HepG2 (cell line): Measurements from ENCODE around the gene FETUB. TPM values are rescaled to one million over a fixed set of nuclear protein-coding genes. Genes with fewer than 3 reads are reported as not detected.
A peak's percentile ranks its signal among the peaks of the same experiment; 100 is the strongest.

Experiments used
- CBX5 ChIP-seq: sonication (generic); formaldehyde crosslinking; IDR thresholded peaks from 2 replicates; pipeline ENCODE4 v1.4.0; 2020; ENCODE audit warnings: missing genetic modification reagents, borderline replicate concordance
- FOXK1 ChIP-seq: sonication (generic); formaldehyde crosslinking; IDR thresholded peaks from 2 replicates; pipeline ENCODE4 v1.4.0; 2020; ENCODE audit warnings: low read depth, missing genetic modification reagents, borderline replicate concordance
- GABPA ChIP-seq, 2 experiments: IDR thresholded peaks; 2 replicates each; pipeline ENCODE4 v1.6.1; 2011 to 2016; ENCODE audit warnings: low read depth in 2 of 2, low read length in 1 of 2, missing biosample characterization in 1 of 2, missing genetic modification characterization in 1 of 2
- HMG20B ChIP-seq: conservative IDR thresholded peaks from 2 replicates; pipeline ENCODE4 v1.6.1; 2016; ENCODE audit warnings: missing genetic modification reagents, missing compliant biosample characterization
- REPIN1 ChIP-seq: sonication (generic); formaldehyde crosslinking; IDR thresholded peaks from 2 replicates; pipeline ENCODE4 v1.8.0; 2022; ENCODE audit warnings: missing genetic modification reagents, low read depth, mild to moderate bottlenecking, borderline replicate concordance
- RERE ChIP-seq: IDR thresholded peaks from 2 replicates; pipeline ENCODE4 v1.6.1; 2016; ENCODE audit warnings: low read depth, missing genetic modification reagents, missing compliant biosample characterization
- SRSF1 ChIP-seq: fragments of 200-400 bp; formaldehyde crosslinking; optimal IDR thresholded peaks from 2 replicates; pipeline ENCODE3; 2017; ENCODE audit warnings: mild to moderate bottlenecking, low read depth, low read length, moderate library complexity
- TSC22D2 ChIP-seq: sonication (generic); formaldehyde crosslinking; IDR thresholded peaks from 2 replicates; pipeline ENCODE4 v1.5.1; 2020; ENCODE audit warnings: missing genetic modification reagents, mild to moderate bottlenecking, borderline replicate concordance
- ZKSCAN1 ChIP-seq: fragments of 150-350 bp; IDR thresholded peaks from 2 replicates; pipeline ENCODE4 v1.6.1; 2014; ENCODE audit warnings: low read length
- ZNF234 ChIP-seq: sonication (generic); formaldehyde crosslinking; conservative IDR thresholded peaks from 2 replicates; pipeline ENCODE4 v1.5.1; 2020; ENCODE audit warnings: mild to moderate bottlenecking, missing genetic modification reagents
- ZNF652 ChIP-seq: IDR thresholded peaks from 2 replicates; pipeline ENCODE4 v1.6.1; 2016; ENCODE audit warnings: low read depth, borderline replicate concordance
- ZNF670 ChIP-seq: sonication (generic); formaldehyde crosslinking; IDR thresholded peaks from 2 replicates; pipeline ENCODE4 v1.8.0; 2022; ENCODE audit warnings: mild to moderate bottlenecking, missing genetic modification reagents, borderline replicate concordance
- ZNF724P ChIP-seq: sonication (generic); formaldehyde crosslinking; IDR thresholded peaks from 2 replicates; pipeline ENCODE4 v1.8.0; 2022; ENCODE audit warnings: missing genetic modification reagents, borderline replicate concordance
- ZNF773 ChIP-seq: sonication (generic); formaldehyde crosslinking; IDR thresholded peaks from 2 replicates; pipeline ENCODE4 v1.4.0; 2020; ENCODE audit warnings: missing genetic modification reagents, borderline replicate concordance
- polyA plus RNA-seq, 8 experiments: library from polyadenylated mRNA; depleted of rRNA in 3 of 8; stranded (reverse) in 7 of 8; unstranded in 1 of 8; fragments of >200 nt; fragmentation: Illumina TruSeq in 4 of 8; extraction: Trizol in 4 of 8; gene quantifications; 2 replicates each; pipeline versions ENCODE4 v1.2.1 to v1.2.3, GENCODE V29; 2011 to 2016; ENCODE audit warnings: low read depth in 4 of 8, missing spikeins in 1 of 8, mixed read lengths in 1 of 8; ENCODE audit not compliant: insufficient read depth in 1 of 8
- total RNA-seq, 5 experiments: library from RNA; depleted of rRNA; stranded (reverse); fragments of >200 nt; fragmentation: Illumina TruSeq; extraction: Trizol; gene quantifications; 2 replicates each; pipeline ENCODE4 v1.2.3, GENCODE V29; 2016; ENCODE audit warnings: low read depth in 1 of 5
- TF ChIP-seq, protein P1 (sequence below): sonication (generic); formaldehyde crosslinking; IDR thresholded peaks from 2 replicates; pipeline ENCODE4 v1.5.0; 2020; ENCODE audit warnings: mild to moderate bottlenecking, missing genetic modification reagents
- TF ChIP-seq, protein P2 (sequence below): sonication (generic); formaldehyde crosslinking; IDR thresholded peaks from 2 replicates; pipeline ENCODE4 v1.4.0; 2020; ENCODE audit warnings: mild to moderate bottlenecking, missing genetic modification reagents
- TF ChIP-seq, protein P3 (sequence below): sonication (generic); formaldehyde crosslinking; IDR thresholded peaks from 2 replicates; pipeline ENCODE4 v1.8.1; 2023; ENCODE audit warnings: mild to moderate bottlenecking, inconsistent platforms, moderate library complexity, missing genetic modification reagents, borderline replicate concordance

FETUB gene
- total and polyA plus RNA-seq, 2 of the 13 experiments (the other 11 are each of a cell fraction or from before 2014, with no cell fraction given) = 2.1 to 4.4 TPM

DNA sequence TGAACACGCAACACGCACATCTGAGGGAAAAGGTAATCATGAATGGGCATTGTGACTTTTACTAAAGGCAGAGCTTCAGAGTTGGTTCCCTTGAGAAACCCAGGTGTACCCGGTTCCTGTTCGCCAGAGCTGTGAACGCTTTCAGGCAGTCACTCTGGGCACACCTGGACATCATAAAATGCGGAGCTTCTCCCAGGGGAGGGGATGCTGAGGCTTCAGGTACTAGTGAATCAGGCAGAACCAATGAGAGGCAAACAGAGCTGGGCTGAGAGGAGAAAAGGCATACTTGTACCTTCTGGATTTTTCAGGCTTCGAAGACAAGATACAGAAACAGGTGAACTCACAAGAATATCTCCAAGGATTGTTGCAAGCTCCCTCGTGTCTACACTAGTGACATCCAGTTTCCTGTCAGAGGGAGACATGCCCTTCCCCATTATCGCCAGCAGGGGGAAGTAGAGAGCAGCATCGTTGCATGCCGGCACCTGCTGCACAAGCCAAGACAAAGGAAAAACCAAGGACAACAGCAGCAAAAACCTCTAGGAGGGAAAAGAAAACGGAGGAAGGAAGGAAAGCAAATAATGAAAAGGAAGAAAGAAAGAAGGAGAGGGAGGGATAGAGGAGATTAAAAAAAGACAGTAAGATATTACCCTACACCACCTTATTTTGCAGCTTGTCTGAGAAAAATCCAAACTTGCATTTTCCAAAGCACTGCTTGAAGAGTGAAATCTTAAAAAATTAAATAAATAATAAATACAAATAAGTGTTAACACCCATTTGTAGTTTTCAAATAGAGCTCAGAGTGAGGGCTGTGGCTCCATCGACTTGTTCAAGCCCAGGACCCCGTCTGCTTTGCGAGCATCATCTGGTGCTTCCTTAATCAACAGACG lies 25.4 kb upstream of the FETUB start (continued):
- TF ChIP-seq RERE = no peak
- TF ChIP-seq ZNF724P = no peak
- peak; percentile 61; the same call in 1 of the 2 replicates for TF ChIP-seq CBX5 (CRISPR knock-in tag)
- TF ChIP-seq ZKSCAN1 = no peak
- TF ChIP-seq GABPA (IDR thresholded peaks at IDR 0.05; ENCODE audit: low read depth, low read length) = no peak
- no peak for TF ChIP-seq GABPA (CRISPR knock-in tag; IDR thresholded peaks at IDR 0.05; ENCODE audit: low read depth)
- no peak for TF ChIP-seq TSC22D2
- no peak for TF ChIP-seq ZNF234 (CRISPR knock-in tag)
- no peak for TF ChIP-seq ZNF773 (CRISPR knock-in tag)
- TF ChIP-seq REPIN1 (CRISPR knock-in tag) = no peak
- TF ChIP-seq FOXK1 = no peak
- TF ChIP-seq HMG20B = no peak
- TF ChIP-seq, protein P1, sequence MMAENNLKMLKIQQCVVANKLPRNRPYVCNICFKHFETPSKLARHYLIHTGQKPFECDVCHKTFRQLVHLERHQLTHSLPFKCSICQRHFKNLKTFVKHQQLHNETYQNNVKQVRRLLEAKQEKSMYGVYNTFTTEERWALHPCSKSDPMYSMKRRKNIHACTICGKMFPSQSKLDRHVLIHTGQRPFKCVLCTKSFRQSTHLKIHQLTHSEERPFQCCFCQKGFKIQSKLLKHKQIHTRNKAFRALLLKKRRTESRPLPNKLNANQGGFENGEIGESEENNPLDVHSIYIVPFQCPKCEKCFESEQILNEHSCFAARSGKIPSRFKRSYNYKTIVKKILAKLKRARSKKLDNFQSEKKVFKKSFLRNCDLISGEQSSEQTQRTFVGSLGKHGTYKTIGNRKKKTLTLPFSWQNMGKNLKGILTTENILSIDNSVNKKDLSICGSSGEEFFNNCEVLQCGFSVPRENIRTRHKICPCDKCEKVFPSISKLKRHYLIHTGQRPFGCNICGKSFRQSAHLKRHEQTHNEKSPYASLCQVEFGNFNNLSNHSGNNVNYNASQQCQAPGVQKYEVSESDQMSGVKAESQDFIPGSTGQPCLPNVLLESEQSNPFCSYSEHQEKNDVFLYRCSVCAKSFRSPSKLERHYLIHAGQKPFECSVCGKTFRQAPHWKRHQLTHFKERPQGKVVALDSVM (CRISPR knock-in tag) = no peak
- TF ChIP-seq, protein P2, sequence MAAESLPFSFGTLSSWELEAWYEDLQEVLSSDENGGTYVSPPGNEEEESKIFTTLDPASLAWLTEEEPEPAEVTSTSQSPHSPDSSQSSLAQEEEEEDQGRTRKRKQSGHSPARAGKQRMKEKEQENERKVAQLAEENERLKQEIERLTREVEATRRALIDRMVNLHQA (CRISPR knock-in tag) = no peak
- no peak for TF ChIP-seq ZNF652 (CRISPR knock-in tag)
- no peak for TF ChIP-seq SRSF1
- no peak; the same call in 1 of the 2 replicates for TF ChIP-seq ZNF670 (CRISPR knock-in tag)
- TF ChIP-seq, protein P3, sequence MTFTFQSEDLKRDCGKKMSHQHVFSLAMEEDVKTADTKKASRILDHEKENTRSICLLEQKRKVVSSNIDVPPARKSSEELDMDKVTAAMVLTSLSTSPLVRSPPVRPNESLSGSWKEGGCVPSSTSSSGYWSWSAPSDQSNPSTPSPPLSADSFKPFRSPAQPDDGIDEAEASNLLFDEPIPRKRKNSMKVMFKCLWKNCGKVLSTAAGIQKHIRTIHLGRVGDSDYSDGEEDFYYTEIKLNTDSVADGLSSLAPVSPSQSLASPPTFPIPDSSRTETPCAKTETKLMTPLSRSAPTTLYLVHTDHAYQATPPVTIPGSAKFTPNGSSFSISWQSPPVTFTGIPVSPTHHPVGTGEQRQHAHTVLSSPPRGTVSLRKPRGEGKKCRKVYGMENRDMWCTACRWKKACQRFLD (CRISPR knock-in tag) = no peak
